Daoy (cell line): ENCODE measurements around the gene STX10. TPM values are rescaled to one million over a fixed set of nuclear protein-coding genes. Genes with fewer than 3 reads are reported as not detected.

Source experiments
- DNase-seq: peaks from one replicate; pipeline ENCODE4 v3.0.0-alpha.2; 2015; ENCODE audit warnings: low read depth
- total RNA-seq: library from RNA; depleted of rRNA; stranded (reverse); fragments of >200 nt; shearing (Covaris generic); gene quantifications from 2 replicates; pipeline ENCODE4 v1.2.3, GENCODE V29; 2014

STX10 gene
- total RNA-seq, 1 experiment from 2014 or later: 88.8 TPM

GRCh38 chr19:13119627-13120026 is 30.5 kb downstream of the STX10 start:
- no peak for DNase-seq

- DNase-seq: peak; percentile 74
These were observed 31.6 kb downstream of the STX10 start for GRCh38 chr19:13118424-13119193.

GRCh38 chr19:13117772-13118423 is 32.3 kb downstream of the STX10 start, which contains the start of gene NACC1:
Gene NACC1, plus strand, starts transcription at chr19:13118264. Its CDS starts 16,944 bp downstream, at chr19:13135208.
- DNase-seq: peak; percentile 97

- no peak for DNase-seq
These were observed 32.9 kb downstream of the STX10 start for GRCh38 chr19:13117176-13117771.

- peak; percentile 95 for DNase-seq
These were observed 33.6 kb downstream of the STX10 start, which contains the start of gene TRMT1 for GRCh38 chr19:13116282-13117175. Gene TRMT1, minus strand, starts transcription at chr19:13116740. Its CDS starts 341 bp downstream, at chr19:13116399.

GRCh38 chr19:13115936-13116281 is 34.3 kb downstream of the STX10 start:
- no peak for DNase-seq

- no peak for DNase-seq
These were observed 37.6 kb downstream of the STX10 start for GRCh38 chr19:13112555-13112954.

GRCh38 chr19:13110099-13110610 is 40.0 kb downstream of the STX10 start:
- no peak for DNase-seq

GRCh38 chr19:13109361-13110098 is 40.6 kb downstream of the STX10 start:
- no peak for DNase-seq

- no peak for DNase-seq
These were observed 45.1 kb downstream of the STX10 start for GRCh38 chr19:13104848-13105711.

- DNase-seq: peak; percentile 36
These were observed 45.8 kb downstream of the STX10 start for GRCh38 chr19:13104360-13104847.

GRCh38 chr19:13103581-13104359 is 46.4 kb downstream of the STX10 start:
- no peak for DNase-seq

GRCh38 chr19:13102666-13103580 is 47.3 kb downstream of the STX10 start, which contains the start of gene LYL1:
Gene LYL1, minus strand, starts transcription at chr19:13102858. Its CDS starts 1,687 bp downstream, at chr19:13101171.
- peak; percentile 33 for DNase-seq

GRCh38 chr19:13102416-13102665 is 47.8 kb downstream of the STX10 start:
- DNase-seq: no peak

GRCh38 chr19:13101590-13102415 is 48.4 kb downstream of the STX10 start:
- no peak for DNase-seq

GRCh38 chr19:13100841-13101589 is 49.2 kb downstream of the STX10 start:
- no peak for DNase-seq
